Stimulated activated naive CD4-positive, alpha-beta T cell treated with Interleukin-2 at 50 U/mL for 16 hours (primary cell): ENCODE results near the gene ATP1A4.

ENCODE experiments used
- DNase-seq: peaks from one replicate; lab custom pipeline; 2025; lab: John Stamatoyannopoulos, UW

ATP1A4 gene

DNA sequence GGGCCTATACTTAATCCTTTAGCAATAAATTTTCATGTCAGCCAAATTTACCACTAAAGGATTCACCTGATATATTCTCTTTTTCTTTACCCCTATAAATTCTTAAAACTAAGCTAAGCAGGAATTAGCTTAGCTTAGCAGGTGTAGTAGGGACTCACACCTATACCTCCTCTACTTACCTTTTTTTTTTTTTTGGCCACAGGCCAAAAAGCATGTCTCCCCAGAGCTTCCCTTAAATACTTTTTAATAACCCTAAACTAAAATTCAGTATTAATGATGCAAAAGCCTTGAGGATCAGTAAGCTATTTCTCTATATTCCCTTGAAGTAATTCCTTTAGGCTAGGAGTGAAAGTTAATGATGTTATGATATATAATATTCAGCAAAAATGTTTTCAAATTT lies 77.0 kb downstream of the ATP1A4 start:
- DNase-seq: no peak

GRCh38 chr1:160232911-160233310 lies 81.5 kb downstream of the ATP1A4 start:
- DNase-seq: no peak
